ENCODE measurements around the gene ZMYND15.

DNA sequence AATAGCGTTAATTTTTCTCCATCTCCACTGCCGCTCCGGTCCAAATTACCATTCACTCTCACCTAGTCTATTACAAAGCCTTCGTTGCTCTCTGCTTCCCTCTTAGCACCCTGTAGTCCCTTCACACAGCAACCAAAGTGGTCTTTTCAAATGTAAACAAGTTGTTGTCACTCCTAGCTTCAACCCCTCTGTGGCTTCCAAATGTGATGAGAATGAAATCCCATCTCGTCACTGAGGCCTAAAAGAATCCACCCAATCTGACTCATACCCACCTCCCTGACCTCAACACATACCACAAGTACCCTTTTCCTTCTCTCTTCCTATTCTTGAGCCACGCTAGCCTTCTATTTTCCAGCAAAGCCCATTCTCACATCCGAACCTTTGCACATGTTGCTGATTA lies 33.5 kb upstream of the ZMYND15 start:
- TF ChIP-seq, protein P1, sequence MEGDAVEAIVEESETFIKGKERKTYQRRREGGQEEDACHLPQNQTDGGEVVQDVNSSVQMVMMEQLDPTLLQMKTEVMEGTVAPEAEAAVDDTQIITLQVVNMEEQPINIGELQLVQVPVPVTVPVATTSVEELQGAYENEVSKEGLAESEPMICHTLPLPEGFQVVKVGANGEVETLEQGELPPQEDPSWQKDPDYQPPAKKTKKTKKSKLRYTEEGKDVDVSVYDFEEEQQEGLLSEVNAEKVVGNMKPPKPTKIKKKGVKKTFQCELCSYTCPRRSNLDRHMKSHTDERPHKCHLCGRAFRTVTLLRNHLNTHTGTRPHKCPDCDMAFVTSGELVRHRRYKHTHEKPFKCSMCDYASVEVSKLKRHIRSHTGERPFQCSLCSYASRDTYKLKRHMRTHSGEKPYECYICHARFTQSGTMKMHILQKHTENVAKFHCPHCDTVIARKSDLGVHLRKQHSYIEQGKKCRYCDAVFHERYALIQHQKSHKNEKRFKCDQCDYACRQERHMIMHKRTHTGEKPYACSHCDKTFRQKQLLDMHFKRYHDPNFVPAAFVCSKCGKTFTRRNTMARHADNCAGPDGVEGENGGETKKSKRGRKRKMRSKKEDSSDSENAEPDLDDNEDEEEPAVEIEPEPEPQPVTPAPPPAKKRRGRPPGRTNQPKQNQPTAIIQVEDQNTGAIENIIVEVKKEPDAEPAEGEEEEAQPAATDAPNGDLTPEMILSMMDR (IDR thresholded peaks at IDR 0.05; ENCODE audit: low read depth, low read length, missing input control) = no peak
- TF ChIP-seq, protein P2, sequence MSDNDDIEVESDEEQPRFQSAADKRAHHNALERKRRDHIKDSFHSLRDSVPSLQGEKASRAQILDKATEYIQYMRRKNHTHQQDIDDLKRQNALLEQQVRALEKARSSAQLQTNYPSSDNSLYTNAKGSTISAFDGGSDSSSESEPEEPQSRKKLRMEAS (IDR thresholded peaks at IDR 0.05) = no peak
- TF ChIP-seq, protein P3, sequence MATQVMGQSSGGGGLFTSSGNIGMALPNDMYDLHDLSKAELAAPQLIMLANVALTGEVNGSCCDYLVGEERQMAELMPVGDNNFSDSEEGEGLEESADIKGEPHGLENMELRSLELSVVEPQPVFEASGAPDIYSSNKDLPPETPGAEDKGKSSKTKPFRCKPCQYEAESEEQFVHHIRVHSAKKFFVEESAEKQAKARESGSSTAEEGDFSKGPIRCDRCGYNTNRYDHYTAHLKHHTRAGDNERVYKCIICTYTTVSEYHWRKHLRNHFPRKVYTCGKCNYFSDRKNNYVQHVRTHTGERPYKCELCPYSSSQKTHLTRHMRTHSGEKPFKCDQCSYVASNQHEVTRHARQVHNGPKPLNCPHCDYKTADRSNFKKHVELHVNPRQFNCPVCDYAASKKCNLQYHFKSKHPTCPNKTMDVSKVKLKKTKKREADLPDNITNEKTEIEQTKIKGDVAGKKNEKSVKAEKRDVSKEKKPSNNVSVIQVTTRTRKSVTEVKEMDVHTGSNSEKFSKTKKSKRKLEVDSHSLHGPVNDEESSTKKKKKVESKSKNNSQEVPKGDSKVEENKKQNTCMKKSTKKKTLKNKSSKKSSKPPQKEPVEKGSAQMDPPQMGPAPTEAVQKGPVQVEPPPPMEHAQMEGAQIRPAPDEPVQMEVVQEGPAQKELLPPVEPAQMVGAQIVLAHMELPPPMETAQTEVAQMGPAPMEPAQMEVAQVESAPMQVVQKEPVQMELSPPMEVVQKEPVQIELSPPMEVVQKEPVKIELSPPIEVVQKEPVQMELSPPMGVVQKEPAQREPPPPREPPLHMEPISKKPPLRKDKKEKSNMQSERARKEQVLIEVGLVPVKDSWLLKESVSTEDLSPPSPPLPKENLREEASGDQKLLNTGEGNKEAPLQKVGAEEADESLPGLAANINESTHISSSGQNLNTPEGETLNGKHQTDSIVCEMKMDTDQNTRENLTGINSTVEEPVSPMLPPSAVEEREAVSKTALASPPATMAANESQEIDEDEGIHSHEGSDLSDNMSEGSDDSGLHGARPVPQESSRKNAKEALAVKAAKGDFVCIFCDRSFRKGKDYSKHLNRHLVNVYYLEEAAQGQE (IDR thresholded peaks at IDR 0.05) = no peak
- no peak for TF ChIP-seq RAD21 (IDR thresholded peaks at IDR 0.05)
